ENCODE data around the gene UBE2E3.

UBE2E3 gene

DNA sequence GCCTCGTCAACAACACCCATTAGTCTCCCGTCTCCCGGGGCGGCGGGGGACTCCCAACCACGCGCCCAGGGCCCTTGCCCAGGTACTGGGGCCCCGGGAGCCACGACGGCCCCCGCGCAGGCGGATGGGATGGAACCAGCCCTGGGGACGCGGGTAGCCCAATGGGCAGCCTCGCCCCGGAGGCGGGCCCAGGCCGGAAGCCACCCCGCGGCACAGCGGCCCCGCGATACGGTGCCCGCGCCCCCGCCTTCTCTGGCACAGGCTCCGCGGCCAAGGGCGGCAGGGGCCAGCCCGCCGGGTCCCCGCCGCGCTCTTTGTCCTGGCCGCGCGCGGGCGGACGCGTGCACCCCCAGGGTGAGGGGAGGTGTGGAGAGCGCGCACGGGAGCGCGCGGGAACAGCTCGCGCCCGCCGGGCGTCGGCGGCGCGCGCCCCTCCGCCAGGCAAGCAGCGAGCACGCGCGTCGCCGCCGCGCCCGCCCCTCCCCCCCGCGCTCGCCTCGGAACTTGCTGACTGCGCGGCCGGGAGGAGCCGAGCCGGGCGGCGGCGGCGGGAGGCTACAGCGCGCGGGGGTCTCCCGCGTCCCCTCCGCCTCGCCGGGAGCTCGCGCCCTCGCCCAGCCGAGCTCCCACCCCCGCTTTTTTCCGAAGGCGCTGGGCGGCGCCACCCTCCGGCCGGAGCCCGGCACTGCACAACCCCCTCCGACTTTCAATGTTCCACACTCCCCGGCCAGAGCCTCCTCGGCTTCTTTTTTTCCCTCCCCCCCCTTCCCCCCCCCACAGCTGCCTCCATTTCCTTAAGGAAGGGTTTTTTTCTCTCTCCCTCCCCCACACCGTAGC, at the start of gene UBE2E3:
Gene UBE2E3, plus strand, starts transcription at position 500 of the 837 bp plus-strand sequence. CDS start 1,438 bp downstream, outside the sequence.
- DNase-seq (ENCODE audit: low spot score): peak; percentile 69

DNA sequence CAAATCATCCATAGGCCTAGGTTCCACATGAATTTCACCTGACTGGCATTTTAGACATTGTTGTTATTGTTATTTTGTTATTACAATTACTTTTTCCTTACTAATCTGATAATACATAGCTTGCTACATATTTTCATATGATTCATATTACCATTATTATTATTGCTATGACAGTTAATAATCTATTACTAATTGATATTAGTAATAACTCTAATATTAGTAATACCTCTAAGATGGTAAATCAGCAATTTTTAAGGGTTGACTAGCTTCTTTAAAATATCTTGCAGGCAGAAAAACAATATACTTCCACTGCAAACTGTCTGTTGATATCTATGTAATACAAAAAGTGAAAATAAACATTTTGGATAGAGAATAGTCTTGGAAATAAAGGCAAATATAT, 48.6 kb upstream of the UBE2E3 start:
- DNase-seq (ENCODE audit: low spot score): no peak

DNA sequence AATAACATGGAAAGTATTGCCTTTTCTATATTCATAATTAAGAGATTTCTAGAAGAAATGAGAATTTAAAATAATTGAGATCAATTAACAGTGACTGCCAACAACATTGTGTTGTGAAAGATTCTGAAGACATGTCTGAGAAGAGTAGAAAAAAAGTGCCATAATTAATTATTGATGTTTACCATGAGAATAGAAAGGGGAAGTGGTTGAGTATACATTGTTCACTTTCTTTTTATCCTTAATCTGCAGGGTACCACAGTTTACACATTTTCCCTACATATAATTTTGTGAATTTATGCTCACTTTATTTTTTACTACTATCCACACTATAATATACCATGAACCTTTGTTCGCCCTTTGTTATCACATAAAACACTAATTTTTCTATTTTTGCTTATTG, 47.1 kb upstream of the UBE2E3 start:
- DNase-seq (ENCODE audit: low spot score): no peak

DNA sequence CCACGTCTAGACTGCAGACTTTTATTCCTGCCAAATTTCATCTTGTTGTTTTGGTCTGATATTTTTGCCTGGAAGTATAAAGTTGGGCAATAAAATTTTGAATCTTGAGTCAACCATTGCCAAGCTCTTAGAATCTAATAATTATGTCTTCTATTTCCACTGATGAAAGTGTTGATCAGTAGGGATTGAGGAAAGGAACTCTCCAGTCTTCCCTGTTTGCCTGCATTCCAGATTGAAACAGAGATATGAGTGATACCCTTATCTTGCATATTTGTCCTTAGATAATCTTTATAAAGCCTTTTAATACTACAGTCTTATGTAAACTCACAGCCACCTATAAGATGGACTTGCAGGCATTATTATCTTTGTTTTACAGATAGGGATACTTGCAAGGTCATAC, 45.5 kb upstream of the UBE2E3 start:
- DNase-seq (ENCODE audit: low spot score): no peak

DNA sequence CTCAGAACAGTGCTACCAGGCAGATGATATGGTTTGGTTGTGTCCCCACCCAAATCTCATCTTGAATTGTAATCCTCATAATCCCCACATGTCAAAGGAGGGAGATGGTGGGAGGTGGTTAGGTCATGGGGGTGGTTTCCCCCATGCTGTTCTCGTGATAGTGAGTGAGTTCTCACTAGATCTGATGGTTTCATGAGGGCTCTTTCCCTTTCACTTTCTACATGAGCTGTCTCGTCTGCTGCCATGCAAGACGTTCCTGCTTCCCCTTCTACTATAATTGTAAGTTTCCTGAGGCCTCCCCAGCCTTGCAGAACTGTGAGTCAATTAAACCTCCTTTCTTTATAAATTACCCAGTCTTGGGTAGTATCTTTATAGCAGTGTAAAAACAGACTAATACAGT, 42.9 kb upstream of the UBE2E3 start:
- peak; percentile 7 for DNase-seq (ENCODE audit: low spot score)

DNA sequence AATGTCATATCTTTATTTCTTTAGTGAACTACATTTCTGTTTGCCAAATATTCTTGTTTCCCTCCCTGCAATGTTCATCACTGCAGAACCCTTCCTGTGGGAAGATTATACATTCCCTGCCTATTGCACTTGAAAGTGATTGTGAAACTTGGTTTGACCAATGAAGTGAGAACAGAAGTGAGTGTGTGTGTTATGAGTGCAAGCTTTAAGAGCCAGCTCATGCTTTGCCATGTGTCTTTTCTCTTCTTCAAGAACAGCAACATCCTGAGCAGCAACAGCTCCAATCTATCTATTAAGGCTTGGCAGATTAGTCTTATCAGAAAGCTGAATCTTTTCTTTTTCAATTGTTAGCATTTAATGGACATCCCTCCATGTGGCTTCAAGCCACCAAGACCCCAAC, 42.0 kb upstream of the UBE2E3 start:
- no peak for DNase-seq (ENCODE audit: low spot score)

DNA sequence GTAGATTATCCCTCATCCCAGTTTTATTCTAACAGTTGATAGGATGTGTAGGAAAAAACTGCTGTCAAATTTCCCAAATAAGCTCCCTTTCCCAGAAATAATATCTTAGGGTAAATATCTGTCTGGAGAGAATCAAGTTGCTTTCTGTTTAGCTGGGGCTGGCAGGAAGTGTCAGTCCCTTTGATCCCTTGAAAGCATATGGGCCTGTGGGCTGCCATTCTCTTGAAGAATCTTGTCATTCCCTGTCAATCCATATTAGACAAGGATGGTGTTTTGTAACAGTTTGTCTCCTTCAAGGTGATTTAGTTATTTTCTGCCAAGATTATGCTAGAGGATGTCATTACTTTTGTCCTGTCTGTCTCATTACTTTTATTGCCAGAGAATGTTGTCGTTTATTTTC, 37.1 kb upstream of the UBE2E3 start:
- DNase-seq (ENCODE audit: low spot score): no peak

DNA sequence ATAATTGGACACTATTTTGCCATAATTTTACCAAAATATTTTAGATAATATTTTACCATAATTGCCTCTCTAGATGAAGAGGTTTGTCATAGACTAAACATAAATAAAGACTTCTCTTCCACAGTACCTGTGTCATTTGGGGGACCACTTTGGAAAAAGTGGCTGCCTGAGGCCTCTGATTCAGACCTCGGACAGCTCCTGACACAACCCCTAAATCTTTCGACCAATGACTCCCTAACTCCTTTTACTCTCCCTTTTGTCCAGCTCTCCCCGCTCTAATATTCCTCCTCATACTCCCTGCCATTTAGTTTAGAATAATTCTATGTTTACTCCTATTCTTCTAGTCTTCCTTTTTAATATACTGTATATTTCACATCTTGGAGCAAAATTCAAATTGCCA, 36.0 kb upstream of the UBE2E3 start:
- no peak for DNase-seq (ENCODE audit: low spot score)

DNA sequence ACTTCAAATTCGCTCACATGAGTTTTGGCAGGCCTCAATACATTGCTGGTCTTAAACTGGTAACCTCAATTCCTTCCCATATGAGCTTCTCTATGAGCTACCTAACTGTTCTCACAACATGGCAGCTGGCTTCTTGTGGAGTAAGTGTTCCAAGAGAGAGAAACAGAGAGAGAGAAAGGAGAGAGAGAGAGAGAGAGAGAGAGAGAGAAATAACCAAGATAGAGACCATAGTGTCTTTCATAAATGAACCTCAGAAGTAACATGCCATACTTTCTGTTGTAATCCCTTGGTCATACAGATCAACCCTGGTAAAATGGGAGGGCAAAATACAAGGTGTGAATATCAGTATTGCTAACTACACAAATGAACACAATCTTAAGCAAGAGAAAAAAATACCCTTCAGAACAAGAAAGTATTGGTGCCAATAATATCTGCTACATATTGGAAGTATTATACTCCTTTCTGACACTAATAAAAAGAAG, 33.2 kb upstream of the UBE2E3 start:
- DNase-seq (ENCODE audit: low spot score): no peak

DNA sequence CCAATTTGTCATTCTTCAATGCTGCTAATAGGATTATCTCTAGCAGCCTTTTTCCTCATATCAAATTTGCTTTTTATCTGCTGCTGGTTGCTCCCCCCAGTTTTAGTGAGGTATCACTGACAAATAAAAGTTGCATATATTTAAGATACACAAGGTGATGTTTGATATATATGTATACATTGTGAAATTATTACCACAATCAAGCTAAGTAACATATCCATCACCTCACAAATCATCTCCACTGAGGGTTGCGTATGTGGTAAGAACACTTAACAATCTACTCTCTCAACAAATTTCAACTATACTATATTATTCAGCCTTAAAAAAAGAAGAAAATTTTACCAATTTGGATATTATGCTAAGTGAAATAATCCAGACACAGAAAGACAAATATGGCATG, 30.5 kb upstream of the UBE2E3 start:
- no peak for DNase-seq (ENCODE audit: low spot score)

DNA sequence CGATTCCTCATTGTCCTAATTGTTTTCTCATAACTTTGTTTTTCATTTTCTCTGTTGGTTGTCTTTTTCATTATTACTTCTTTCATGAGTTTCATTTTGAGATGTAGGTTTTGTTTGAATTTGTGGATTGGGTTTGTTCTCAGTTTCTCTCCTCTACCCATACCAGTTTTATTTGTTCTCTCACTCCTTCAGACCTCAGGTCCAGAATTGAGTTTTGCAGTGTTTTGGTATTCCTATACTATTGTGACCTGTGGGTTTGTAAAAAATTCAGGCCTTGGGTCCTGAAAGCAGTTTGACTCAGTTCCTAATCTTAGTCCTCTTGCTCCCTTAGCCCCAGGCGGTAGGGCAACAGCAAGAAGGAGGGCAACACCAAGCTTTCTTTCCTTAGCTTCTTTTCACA, 28.3 kb upstream of the UBE2E3 start:
- DNase-seq (ENCODE audit: low spot score): no peak

DNA sequence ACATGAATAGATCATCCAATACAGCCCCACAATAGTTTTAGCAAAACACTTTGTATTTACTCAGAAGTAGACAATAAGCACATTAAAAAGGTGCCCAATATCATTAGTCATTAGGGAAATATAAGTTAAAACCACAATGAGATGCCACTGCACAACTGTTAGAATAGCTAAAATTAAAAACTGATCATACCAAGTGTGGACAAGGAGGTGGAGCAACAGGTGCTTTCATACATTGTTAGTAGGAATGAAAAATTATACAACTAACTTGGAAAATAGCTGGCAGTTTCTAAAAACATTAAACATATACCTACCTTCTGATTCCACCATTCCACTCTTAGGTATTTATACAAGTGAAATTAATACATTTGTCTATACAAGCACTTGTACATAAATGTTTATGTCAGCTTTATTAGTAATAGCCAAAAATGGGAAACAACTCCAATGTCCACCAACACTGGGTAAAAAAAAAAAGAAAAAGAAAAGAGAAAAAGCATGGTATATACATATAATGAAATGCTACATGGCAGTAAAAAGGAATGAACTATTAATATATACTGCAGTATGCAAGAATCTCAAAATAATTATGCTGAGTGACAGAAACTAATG, 27.6 kb upstream of the UBE2E3 start:
- no peak for DNase-seq (ENCODE audit: low spot score)

DNA sequence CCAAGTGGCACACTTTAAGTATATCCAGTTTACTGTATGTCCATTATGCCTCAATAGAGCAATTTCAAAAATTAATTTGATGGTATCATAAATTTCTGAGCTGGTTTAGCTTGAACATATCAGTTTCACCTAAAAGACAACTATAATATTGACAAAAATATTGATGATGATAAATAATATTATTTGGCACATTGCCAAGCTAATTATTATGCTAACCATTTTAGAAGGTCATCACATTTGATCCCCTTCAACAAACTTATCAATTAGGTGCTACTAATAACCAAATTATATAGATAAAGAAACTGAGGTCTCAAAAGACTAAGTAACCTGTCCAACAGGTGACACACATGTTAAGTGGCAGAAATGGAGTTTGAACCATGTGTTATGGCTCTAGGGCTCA, 26.9 kb upstream of the UBE2E3 start:
- no peak for DNase-seq (ENCODE audit: low spot score)

DNA sequence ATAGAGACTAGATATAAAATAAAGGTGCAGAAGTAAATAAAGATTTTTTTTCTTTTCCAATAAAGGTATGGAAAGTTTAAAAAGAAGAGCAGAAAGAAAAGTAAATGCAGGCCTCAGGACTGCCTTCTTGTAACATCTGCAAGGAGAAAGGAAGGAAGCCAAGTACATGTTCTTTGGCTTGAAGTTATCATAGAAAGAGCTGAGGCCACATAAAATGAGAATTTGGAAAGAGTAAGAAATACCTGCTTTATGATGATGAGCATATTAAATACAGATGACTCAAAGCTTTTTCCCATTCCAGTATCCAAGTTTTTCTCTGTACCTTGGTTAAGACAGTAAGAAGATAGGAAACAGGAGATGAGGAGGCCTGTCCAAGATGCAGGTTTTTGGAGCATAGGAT, 25.3 kb upstream of the UBE2E3 start:
- DNase-seq (ENCODE audit: low spot score): no peak

DNA sequence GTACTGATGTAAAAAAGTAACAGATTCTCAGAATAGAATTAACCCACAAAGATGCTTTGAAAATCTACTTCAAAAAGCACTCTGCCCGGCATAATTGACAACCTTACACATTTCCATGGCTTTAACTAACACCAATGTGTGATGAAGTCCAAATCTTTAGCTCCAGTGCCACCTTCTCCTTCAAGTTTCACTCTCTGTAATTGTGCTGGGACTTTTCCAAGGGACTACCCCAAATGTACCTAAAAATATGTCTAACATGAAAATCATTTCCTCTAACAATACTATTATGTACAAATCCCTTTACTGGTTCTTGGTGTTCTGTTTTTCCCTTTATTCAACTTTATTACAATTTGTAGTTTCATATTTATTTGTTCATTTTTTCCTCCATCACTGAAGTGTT, 20.6 kb upstream of the UBE2E3 start:
- no peak for DNase-seq (ENCODE audit: low spot score)

DNA sequence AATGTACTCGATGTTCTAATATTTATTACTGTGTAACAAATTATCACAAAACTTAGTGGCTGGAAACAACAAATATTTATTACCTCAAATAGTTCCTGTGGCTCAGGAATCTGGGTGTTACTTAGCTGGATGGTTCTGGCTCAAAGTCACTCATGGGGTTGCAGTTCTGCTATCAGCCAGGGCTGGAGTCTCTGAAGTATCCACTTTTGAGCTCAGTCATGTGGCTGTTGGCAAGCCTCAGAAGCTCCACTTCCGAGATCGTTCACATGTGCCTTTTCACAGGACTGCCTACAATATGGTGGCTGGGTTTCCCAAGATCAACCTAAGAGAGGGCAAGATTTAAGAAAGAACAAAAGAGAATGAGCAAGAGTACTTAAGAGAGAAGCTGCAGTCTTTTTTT, 19.4 kb upstream of the UBE2E3 start:
- no peak for DNase-seq (ENCODE audit: low spot score)

DNA sequence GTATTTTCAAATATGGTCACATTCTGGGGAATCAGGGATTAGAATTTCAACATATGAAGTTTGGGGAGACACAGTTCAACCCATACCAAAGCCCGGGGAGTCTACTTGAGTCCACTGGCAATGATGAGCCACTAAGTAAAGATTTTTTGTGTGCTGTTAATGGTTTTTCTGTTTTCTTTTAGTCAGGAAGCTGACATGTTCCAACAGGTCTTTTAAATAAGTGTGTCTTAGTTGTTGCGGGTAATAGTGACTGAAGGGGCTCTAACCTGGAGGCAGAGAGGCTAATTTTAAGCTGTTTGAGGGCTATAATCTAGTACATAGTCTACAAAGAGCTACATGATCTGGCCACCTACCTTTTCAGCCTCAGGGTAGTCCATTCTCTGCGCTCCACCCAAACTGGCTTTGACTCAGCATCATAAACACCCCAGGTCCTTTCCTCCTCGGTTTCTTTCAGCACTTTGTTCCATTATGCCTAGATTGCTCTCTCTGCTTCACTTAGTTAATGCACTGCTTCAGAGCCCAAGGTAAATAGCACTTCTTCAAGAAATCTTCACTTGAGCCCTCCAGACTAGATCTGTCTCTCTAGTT, 17.6 kb upstream of the UBE2E3 start:
- DNase-seq (ENCODE audit: low spot score): no peak

DNA sequence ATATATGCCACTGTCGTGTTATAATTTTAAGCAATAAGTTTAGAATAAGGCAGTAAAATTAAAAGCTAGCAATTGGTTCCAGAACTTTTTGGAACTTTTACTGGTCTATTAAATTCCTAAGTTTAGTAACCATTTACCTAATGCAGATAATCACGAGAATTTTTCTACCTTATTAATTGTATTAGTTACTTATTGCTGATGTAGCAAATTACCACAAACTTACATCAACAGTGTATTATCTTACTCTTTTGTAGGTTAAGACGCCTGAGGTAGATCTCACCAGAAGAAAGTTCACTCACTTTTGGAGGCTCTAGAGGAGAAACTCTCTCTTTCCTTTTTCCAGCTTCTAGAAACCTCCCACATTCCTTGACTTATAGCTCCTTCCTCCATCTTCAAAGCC, 14.0 kb upstream of the UBE2E3 start:
- DNase-seq (ENCODE audit: low spot score): no peak

DNA sequence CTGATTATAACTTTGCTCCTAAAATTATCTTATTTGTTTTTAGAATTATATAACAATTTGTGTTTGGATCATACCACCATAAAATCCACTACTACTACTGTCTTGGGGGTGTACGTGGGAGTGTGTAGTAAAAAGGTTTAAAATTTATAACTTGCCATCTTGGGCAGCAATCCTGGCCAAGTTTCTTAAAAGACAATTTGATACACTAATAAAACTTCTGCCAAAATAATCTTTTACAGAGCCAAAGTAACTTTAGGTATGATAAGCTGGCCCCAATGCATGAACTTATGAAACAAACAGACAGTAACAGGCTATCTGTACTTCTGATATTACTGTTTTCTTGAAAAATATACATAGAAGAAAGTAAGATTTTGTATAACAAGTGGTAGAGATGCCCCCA, 11.3 kb upstream of the UBE2E3 start:
- no peak for DNase-seq (ENCODE audit: low spot score)

DNA sequence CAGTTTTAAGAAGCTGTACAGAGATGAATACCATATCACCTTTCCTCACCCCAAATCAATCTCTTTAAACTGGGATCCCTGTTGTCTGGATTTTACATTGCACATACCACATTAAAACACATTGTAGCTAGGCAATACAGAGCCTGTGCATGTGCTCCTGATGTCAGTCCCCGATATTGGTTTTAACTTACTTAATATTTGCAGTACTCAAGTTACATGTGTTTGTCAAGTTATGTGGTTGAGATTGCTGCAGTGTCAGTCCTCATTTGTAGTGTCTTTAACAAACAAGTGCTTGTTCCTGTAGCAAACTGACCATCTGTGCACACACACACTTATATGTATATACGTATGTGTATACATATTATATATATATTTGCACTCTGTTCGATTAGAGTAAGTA, 10.4 kb upstream of the UBE2E3 start:
- no peak for DNase-seq (ENCODE audit: low spot score)

DNA sequence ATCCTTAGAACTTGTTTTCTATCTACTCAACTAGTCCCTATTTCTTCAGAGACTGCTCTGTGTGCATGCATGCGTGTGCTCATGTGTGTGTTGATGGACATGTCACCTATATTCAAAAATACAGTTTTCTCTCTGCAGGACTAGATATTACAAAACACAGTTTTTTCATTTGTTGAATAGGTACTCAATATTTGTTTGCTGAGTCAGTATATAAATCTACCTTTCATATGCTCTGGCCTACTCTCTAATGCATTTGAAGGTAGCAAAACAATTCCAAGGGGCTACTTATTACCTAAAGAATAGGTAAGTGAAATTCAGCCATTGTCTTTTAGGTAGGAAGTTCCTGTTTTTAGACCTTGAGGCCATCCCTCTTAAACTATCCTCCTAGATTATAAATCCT, 8.6 kb upstream of the UBE2E3 start:
- no peak for DNase-seq (ENCODE audit: low spot score)

DNA sequence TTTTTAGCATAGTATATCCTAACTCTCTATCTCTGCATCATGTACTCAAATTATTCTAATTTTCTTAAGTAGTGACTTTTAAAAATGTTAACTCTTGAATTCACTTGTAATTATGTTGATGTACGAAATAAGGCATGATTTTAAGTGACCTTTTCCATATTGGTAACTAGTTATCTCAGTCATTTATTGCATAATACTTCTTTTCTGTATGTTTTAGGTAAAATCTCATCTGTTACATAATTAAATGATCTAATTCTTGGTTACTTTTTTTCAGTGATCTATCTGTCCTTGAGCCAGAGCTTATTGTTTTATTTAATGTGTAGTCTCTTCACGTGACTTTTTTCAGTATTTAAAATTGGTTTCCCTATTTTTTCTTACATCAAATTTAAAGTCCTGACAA, 4.8 kb upstream of the UBE2E3 start:
- DNase-seq (ENCODE audit: low spot score): no peak
